NCI-H774 (cell line): Measurements from ENCODE around the gene TOP3A.
"Not testable (repeated sequence)": the region's sequence is repeated elsewhere in the genome, so short reads cannot be mapped to it uniquely, and the experiment has no call there.

Experiments
- DNase-seq: peaks from one replicate; lab custom pipeline; 2025; lab: John Stamatoyannopoulos, UW

TOP3A gene, protein sequence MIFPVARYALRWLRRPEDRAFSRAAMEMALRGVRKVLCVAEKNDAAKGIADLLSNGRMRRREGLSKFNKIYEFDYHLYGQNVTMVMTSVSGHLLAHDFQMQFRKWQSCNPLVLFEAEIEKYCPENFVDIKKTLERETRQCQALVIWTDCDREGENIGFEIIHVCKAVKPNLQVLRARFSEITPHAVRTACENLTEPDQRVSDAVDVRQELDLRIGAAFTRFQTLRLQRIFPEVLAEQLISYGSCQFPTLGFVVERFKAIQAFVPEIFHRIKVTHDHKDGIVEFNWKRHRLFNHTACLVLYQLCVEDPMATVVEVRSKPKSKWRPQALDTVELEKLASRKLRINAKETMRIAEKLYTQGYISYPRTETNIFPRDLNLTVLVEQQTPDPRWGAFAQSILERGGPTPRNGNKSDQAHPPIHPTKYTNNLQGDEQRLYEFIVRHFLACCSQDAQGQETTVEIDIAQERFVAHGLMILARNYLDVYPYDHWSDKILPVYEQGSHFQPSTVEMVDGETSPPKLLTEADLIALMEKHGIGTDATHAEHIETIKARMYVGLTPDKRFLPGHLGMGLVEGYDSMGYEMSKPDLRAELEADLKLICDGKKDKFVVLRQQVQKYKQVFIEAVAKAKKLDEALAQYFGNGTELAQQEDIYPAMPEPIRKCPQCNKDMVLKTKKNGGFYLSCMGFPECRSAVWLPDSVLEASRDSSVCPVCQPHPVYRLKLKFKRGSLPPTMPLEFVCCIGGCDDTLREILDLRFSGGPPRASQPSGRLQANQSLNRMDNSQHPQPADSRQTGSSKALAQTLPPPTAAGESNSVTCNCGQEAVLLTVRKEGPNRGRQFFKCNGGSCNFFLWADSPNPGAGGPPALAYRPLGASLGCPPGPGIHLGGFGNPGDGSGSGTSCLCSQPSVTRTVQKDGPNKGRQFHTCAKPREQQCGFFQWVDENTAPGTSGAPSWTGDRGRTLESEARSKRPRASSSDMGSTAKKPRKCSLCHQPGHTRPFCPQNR

DNA sequence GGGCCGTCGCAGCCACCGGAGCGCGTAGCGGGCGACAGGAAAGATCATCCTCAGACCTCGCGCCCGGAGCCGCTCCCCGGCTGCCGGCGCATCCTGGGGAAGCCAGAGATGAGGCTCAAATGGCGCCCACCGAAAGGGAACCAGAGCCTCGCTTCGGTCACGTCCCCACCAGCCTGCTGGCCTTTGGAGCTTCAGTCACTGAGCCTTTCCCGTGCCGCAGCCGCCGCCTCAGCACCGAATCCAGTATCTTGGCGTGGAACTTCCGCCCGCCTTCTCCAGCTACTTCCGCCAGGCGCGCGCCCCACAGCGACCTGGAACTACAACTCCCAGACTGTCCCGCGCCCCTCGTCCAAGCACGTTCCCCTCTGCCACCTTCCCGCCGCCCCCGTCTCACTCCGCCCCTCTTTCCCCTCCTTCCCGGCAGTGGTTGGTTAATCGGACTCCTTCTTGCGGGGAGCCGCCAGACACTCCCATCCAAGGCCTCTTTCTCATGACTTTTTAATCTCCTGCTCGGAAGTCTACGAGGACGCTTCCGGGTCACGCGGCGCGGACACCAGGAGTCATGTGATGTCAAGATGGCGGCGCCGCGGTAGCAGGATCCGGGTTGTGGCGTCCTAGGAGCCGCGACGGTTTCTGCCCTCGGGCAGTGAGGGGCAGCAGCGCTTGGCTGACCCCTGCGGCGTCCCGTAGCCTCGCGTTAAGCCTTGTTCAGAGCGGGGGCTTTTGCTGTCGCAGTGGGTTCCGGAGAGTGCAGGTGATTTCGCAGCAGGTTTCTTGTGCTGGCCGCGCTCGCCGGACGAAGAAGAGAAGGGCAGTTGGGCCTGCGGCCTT is at the start of gene TOP3A, which contains the start of gene SMCR8:
Gene TOP3A (minus strand): TSS at position 264 of the 831 bp plus-strand sequence. CDS start 216 bp downstream, at position 48.
Gene SMCR8 (plus strand): TSS at position 563 of the 831 bp plus-strand sequence. CDS start 497 bp downstream, outside the sequence.
- DNase-seq = peak; percentile 70

DNA sequence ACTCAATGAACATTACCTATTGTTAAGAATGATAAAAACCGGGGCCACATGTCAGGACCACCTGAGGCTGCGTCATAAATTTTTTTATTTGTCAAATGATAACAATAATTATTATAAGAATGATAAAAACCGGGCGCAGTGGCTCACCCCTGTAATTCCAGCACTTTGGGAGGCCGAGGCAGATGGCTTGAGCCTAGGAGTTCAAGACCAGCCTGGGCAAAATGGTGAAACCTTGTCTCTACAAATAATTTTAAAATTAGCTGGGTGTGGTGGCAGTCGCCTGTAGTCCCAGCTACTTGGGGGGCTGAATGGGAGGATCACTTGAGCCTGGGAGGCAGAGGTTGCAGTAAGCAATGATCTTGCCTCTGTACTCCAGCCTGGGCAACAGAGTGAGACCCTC is 49.4 kb upstream of the TOP3A start:
- no peak for DNase-seq

DNA sequence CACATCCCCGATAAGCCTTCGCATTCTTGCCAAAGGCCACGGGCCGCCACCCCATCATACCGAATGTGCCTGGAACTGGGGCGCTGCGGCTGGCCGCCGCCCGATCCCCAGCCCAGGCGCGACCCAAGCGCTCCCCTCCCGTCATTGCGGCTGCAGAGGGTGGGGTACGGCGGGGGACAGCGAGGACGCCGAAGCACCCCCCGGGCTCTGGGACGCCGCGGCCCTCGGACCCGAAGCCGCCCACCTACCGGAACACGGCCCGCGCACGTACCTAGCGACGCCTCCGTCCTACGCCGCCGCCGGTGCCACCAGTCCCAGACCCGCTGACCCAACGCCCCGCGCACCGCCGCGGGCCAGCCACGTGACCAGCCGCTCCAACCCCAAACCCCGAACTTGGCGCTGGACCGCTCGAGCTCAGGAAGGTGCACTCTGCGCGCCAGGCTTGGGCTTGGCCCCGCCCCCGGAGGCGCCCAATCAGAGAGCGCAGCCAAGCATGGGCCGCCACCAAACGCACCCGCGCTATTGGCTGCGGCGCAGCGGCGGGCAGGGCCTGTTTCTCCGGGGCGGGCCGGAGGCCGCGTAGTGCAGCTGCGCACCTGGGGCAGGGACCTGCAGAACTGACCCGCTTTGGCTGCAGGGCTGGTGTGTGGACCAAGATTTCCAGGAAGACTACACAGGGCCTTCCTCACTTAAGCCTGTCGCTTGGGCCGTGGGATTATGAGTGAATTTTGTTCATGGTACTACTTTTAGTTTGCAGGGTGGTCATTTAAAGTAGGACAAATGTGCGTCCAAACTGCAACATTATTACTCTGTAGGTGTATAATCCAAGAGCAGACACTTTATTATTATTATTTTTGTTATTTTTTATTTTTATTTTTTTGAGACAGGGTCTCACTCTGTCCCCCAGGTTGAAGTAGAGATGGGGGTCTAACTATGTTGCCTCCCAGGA is 48.6 kb upstream of the TOP3A start, which contains the start of gene SHMT1:
Gene SHMT1 (minus strand): TSS at position 450 of the 949 bp plus-strand sequence. CDS start 7,569 bp downstream, outside the sequence.
- DNase-seq = peak; percentile 83

DNA sequence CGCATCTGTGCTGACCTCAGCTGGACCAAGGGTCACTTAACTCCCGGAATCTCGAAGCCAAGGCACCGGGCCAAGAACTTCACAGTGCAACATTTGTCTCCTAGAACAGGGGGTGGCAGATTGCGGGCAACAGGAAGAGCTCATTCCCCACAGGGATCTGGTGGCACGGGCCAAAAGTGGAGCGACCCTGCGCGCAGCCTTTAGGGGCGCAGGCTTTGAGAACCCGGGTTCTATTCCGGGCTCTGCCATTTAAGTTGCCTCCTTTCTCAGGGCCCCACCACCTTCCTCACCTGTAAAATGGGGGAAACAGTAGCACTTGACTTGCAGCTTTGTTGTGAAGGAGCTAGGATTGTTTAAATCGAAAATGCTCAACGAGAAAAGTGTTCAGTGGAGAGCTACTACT is 47.9 kb upstream of the TOP3A start:
- no peak for DNase-seq

DNA sequence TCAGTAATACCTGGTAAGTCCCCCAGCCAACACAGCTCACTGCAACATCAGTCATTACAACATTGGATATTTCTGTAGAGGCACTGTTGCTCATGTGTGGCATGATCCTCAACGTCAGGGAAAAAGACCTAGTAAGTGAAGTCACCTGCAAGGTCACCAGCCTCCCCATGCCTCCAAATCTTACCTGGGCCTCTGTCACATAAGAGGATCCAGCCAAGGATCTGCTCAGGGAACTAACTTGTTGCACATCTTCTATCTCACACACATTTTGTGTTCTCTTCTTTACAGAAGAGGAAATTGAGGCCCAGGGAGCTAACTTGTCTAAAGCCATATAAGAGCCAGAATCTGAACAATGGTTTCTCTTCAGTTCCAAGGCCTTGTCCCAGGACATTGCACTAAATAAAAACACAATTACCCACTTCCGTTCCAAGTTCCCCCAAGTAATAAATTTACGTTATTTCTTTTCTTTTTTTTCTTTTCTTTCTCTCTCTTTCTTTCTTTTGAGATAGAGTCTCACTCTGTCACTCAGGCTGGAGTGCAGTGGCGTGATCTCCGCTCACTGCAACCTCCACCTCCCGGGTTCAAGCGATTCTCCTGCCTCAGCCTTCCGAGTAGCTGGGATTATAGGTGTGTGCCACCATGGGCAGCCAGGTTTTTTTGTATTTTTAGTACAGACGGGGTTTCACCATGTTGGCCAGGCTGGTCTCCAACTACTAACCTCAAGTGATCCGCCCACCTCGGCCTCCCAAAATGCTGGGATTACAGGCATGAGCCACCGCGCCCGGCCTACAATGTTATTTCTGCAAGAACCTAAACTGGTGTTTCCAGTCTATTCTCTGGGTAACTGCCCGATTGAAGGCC is 47.3 kb upstream of the TOP3A start:
- DNase-seq = no peak

DNA sequence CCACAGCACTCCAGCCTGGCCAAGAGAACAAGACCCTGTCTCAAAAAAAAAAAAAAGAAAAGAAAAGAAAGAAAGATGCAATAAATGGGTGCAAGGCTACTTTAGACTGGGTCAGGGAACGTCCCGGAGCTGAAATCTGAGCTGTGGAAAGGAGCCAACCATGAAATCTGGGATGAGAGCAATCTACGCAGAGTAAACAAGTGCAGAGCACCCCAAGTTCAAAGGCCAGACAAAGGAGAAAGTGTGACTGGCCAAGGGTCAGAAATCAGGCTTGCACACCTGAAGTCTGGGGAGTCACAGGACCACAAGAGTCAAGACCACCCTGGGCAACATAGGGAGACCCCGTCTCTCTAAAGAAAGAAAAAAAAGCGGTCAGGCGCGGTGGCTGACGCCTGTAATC is 45.7 kb upstream of the TOP3A start:
- no peak for DNase-seq

DNA sequence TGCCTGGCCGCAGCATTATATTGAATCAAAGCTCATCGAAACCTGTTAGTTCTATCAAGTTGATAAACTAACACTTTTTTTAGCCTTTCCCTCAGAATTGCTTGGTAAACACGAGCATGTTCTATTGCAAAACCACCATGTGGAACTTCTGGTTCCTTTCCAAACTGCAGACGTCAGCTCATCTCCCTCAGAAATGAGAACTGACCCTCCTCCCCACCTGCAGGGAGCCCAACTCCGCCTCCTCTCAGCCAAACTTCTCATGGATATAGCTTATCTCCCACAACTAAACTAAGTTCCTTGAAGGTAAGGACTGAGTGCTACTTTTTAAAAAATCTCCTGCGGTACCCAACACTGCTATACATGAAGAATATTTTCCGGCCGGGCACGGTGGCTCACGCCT is 41.8 kb upstream of the TOP3A start:
- no peak for DNase-seq

DNA sequence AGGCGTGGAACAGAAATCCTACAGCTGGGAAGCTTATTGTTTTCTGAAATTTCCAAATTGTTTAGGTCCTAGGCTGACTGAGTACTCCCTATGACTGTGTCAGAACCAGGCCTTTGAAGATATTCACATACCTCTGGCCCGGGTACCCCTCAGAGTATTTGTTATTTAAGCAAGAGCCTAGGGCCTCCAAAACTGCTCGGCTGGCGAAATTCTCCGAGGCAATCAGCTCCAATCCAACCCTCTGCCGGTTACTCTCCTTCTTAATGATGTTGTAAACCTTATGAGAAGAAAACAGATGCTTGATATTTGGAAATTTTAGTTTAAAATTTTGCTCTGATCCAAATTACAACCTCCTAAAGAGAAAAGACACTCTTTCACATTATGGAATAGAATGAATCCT is 38.7 kb upstream of the TOP3A start:
- DNase-seq = no peak

DNA sequence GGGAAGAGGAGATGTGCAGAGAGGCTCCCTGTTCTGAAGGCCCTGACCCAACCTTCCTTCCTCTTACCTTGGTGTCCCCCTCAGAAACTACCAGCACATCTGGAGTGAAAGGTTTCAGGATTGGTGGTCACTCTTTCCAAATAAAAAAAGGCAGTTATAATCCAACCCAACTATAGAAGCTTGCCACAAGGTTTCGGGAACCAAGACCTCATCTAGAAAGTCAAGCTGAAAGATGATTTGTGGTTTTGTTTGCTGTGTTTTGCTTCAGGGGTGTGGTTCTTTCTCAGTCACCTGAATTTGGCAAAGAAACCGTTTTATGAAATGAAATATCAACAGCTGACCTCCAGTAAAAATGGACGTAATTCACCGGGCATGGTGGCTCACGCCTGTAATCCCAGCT is 29.2 kb upstream of the TOP3A start:
- no peak for DNase-seq

DNA sequence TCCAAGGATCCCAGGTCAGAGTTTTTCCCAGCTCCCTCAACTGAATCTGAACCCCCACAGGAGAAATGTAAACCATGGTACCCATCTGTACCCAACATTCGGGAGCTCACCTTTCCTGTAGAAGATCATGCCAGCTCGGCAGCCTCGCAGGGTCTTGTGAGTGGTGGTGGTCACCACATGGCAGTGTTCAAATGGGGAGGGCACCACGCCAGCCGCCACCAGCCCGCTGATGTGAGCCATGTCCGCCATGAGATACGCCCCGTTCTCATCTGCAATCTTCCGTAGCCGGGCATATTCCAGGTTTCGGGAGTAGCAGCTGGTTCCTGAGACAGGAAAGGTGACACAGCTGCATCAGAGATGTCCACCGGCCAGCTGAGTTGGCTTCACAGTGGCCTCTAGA is 25.1 kb upstream of the TOP3A start:
- no peak for DNase-seq

DNA sequence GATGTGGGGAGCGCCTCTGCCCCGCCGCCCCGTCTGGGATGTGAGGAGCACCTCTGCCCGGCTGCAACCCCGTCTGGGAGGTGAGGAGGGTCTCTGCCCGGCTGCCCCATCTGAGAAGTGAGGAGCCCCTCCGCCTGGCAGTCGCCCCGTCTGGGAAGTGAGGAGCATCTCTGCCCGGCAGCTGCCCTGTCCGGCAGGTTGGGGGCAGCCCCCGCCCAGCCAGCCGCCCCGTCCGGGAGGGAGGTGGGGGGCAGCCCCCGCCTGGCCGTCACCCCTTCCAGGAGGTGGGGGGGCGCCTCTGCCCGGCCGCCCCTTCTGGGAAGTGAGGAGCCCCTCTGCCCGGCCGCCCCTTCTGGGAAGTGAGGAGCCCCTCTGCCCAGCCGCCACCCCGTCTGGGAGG is 23.4 kb upstream of the TOP3A start:
- DNase-seq = not testable (repeated sequence)

DNA sequence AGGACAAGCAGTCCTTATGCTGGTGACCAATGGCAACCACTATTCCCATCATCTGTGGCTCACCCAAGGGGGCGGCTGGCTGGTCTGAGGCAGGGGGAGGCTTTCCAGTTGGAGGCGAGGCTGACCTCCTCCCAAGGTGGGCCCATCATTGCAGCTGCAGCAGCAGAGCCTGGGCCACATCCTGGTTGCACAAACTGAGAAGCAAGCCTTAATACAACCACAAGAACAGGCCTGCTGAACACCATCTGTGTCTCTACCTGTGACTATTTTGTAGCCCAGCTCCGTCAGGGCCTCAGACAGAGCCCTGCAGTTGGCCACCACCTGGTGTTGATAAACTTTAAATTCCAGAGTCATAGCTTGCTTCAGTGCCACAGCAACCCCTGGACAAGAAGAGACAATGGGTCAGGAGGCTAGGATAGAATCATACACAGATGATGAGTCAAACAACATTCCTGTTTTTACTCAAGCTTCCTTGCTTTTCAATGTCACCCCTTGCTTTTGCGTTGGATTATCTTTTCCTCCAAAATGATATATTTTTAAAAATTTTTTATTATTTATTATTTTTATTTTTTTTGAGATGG is 18.2 kb upstream of the TOP3A start:
- DNase-seq = no peak

DNA sequence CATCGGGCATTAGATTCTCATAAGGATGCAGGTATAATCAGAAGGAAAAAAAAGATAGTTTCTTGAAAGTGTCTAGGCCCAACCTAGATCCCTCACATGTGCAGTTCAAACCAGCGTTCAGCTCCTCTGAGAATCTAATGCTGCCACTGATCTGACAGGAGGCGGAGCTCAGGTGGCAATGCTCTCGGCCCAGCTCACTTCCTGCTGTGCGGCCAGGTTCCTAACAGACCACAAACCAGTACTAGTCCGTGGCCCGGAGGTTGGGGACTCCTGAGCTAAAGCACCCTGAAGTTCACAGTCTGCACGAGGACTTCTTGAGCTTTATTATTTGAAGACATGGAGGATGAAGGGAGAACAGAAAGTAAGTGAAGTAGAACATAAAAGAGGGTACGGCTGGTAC is 17.1 kb upstream of the TOP3A start:
- DNase-seq = no peak

DNA sequence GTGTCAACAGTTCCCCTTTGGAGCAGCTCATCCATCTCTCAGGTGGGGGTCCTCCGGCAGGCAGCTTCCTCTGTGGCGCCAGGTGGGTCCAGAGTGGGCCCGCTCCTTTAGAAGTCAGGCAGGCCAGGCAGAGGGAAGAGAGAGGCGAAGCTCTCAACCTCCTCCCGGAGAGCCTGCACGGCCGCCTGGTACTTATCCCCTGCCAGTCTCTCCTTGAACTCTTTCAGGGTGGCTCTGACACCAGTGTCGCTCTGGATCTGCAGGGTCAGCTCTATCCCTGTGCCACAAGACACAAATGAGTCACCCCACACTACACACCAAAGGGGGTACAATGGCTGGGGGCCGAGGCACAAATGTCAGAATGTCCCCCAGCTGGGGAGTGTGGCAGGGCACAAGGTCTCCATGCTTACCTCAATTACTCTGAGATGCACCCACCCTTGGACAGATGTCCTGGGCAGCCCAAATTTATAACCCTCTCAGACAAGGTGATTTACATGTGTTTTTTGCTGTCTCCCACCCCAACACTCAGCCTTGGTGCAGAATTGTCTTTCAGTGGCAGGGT is 13.9 kb upstream of the TOP3A start:
- no peak for DNase-seq

DNA sequence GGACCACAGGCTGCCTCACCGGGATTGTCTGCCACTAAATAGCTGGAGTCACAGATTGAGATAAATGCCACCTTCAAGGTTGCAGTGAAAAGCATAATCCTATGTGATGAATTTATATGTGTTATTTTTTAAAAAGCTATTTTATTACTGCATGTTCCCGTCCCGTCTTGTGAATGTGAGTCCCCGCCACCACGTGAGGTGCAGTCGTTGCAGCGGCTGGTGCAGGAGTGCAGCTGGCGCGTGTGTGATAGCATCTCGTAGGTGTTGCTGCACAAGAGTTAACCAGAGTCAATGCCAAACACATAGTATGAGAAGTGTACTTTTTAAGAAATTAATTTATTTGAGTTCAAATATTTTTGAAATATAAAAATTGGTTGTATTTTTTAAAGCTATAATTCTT is 12.8 kb upstream of the TOP3A start:
- DNase-seq = no peak

DNA sequence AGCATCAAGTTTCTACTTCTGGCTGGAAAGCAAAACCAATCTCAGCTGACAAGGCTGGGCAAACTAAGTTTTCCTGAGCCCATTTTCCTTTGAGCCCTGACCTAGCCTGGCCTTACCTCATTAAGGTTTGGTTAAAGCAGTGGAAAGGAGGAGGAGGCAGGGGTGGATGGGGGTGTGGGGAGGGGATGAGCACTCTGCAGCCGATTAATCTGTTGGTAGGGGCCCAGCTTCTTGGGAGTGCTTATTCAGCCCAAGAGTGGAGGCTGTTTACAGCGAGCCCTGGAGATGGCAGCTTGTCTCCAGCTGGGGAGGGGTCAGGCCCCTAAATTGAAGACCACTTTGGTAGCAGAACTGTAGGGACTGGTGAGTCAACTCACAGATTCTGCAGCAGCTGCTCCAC is 12.3 kb upstream of the TOP3A start:
- no peak for DNase-seq

DNA sequence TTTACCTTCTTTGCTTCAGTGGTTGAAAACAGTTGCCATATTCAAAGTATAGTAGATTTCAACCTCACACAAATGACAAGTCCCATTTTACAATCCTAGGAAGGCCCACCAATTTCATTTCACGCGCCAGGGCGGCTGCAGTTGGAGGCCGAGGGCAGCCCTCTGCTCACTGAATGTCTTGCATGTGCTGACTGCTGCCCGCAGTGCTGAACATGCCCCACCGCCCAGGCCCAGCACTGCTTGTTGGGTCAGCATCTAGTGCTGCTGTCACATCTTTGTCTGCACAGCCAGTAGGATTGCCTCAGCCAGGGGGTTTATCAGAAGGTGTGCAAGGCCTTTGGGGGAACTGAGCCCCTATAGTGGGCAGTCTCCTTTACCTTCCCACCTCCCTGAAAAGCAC is 11.8 kb upstream of the TOP3A start:
- DNase-seq = no peak

DNA sequence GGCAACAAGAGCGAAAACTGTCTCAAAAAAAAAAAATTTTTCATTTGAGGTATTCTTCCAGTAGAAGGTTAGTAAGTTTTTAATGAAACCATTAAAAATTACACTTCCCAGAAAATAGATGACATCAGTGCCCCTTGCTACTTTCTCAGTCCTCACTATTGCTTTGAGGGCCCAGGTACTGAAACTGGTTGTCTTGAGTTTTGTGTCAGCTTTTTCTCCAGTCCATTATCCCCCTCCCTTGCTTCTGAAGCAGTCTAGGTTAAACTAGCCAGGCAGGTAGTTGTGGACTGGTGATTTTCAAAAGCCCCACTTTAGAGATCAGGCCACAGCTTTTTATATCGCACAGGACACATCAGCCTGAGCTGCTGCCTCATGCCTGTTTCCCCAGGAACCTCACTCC is 11.2 kb upstream of the TOP3A start:
- no peak for DNase-seq
